ENCODE measurements around the gene UTS2R.
"Not testable (repeated sequence)": the region's sequence is repeated elsewhere in the genome, so short reads cannot be mapped to it uniquely, and the experiment has no call there.

The UTS2R gene

GRCh38 chr17:82334204-82334621 lies 37.4 kb upstream of the UTS2R start:
- DNase-seq (ENCODE audit: low read depth in 2 of 2, low spot score in 1 of 2): no peak

GRCh38 chr17:82334622-82335394 lies 36.8 kb upstream of the UTS2R start:
- no peak for DNase-seq (ENCODE audit: low read depth in 2 of 2, low spot score in 1 of 2)

GRCh38 chr17:82338858-82339633 lies 32.5 kb upstream of the UTS2R start:
- DNase-seq (ENCODE audit: low read depth in 2 of 2, low spot score in 1 of 2): no peak

- DNase-seq (ENCODE audit: low read depth in 2 of 2, low spot score in 1 of 2): no peak
Observed at GRCh38 chr17:82339634-82340580, 31.7 kb upstream of the UTS2R start.

GRCh38 chr17:82342361-82343079 lies 29.0 kb upstream of the UTS2R start:
- DNase-seq (ENCODE audit: low read depth in 2 of 2, low spot score in 1 of 2): no peak

GRCh38 chr17:82343560-82343959 lies 28.0 kb upstream of the UTS2R start:
- no peak for DNase-seq (ENCODE audit: low read depth in 2 of 2, low spot score in 1 of 2)

- DNase-seq (ENCODE audit: low read depth in 2 of 2, low spot score in 1 of 2): no peak
Observed at GRCh38 chr17:82344175-82344907, 27.2 kb upstream of the UTS2R start.

- no peak for DNase-seq (ENCODE audit: low read depth in 2 of 2, low spot score in 1 of 2)
Observed at GRCh38 chr17:82345151-82345976, 26.2 kb upstream of the UTS2R start.

GRCh38 chr17:82346342-82347300 lies 24.9 kb upstream of the UTS2R start:
- DNase-seq (ENCODE audit: low read depth in 2 of 2, low spot score in 1 of 2): no peak

- not testable (repeated sequence) for DNase-seq (ENCODE audit: low read depth in 2 of 2, low spot score in 1 of 2)
Observed at GRCh38 chr17:82347994-82348393, 23.6 kb upstream of the UTS2R start.

- no peak for DNase-seq (ENCODE audit: low read depth in 2 of 2, low spot score in 1 of 2)
Observed at GRCh38 chr17:82348434-82348833, 23.1 kb upstream of the UTS2R start.

- DNase-seq (ENCODE audit: low read depth in 2 of 2, low spot score in 1 of 2): no peak
Observed at GRCh38 chr17:82348866-82349265, 22.7 kb upstream of the UTS2R start.

- no peak for DNase-seq (ENCODE audit: low read depth in 2 of 2, low spot score in 1 of 2)
Observed at GRCh38 chr17:82349287-82349701, 22.3 kb upstream of the UTS2R start.

- DNase-seq (ENCODE audit: low read depth in 2 of 2, low spot score in 1 of 2): no peak
Observed at GRCh38 chr17:82350182-82351030, 21.2 kb upstream of the UTS2R start.

GRCh38 chr17:82351254-82351712 lies 20.3 kb upstream of the UTS2R start:
- DNase-seq (ENCODE audit: low read depth in 2 of 2, low spot score in 1 of 2): no peak

GRCh38 chr17:82351713-82352488 lies 19.7 kb upstream of the UTS2R start:
- peak; percentile 61 to 65 for DNase-seq (ENCODE audit: low read depth in 2 of 2, low spot score in 1 of 2)
